HepG2 (cell line): ENCODE data around the gene B4GALT4. TPM values are rescaled to one million over a fixed set of nuclear protein-coding genes. Genes with fewer than 3 reads are reported as not detected.

Experiments
- CBX5 ChIP-seq: sonication (generic); formaldehyde crosslinking; IDR thresholded peaks from 2 replicates; pipeline ENCODE4 v1.4.0; 2020; ENCODE audit warnings: missing genetic modification reagents, borderline replicate concordance
- DDIT3 ChIP-seq: sonication (generic); formaldehyde crosslinking; IDR thresholded peaks from 2 replicates; pipeline ENCODE4 v1.4.0; 2020; ENCODE audit warnings: mild to moderate bottlenecking, missing genetic modification reagents
- HBP1 ChIP-seq: IDR thresholded peaks from 2 replicates; pipeline ENCODE4 v1.6.1; 2016; ENCODE audit warnings: low read depth, control low read depth
- HNRNPL ChIP-seq: fragments of 200-400 bp; formaldehyde crosslinking; IDR thresholded peaks from 2 replicates; pipeline ENCODE4 v1.6.1; 2017; ENCODE audit warnings: mild to moderate bottlenecking, low read depth, low read length
- NR2F1 ChIP-seq, 2 experiments: fragments of 450-650 bp in 1 of 2; formaldehyde crosslinking in 1 of 2; IDR thresholded peaks; 2 replicates each; pipeline versions ENCODE4 v1.5.0 to v1.6.1; 2016 to 2020; ENCODE audit warnings: mild to moderate bottlenecking in 1 of 2, missing compliant biosample characterization in 1 of 2, missing genetic modification reagents in 1 of 2, moderate library complexity in 1 of 2
- NRL ChIP-seq: sonication (generic); formaldehyde crosslinking; IDR thresholded peaks from 2 replicates; pipeline ENCODE4 v1.5.0; 2020; ENCODE audit warnings: missing genetic modification reagents, mild to moderate bottlenecking, moderate library complexity, borderline replicate concordance
- PHF21A ChIP-seq: sonication (generic); formaldehyde crosslinking; IDR thresholded peaks from 2 replicates; pipeline ENCODE4 v1.5.0; 2020; ENCODE audit warnings: mild to moderate bottlenecking, missing genetic modification reagents
- POGK ChIP-seq: sonication (generic); formaldehyde crosslinking; conservative IDR thresholded peaks from 2 replicates; pipeline ENCODE4 v1.8.0; 2022; ENCODE audit warnings: mild to moderate bottlenecking, moderate library complexity, missing genetic modification reagents
- USF2 ChIP-seq, 2 experiments: sonication (generic) in 1 of 2; formaldehyde crosslinking in 1 of 2; IDR thresholded peaks; 2 replicates each; pipeline versions ENCODE4 v1.5.1 to v1.6.1; 2011 to 2020; ENCODE audit warnings: borderline replicate concordance in 1 of 2, low read depth in 1 of 2, low read length in 1 of 2, mild to moderate bottlenecking in 1 of 2, missing genetic modification reagents in 1 of 2, moderate library complexity in 1 of 2
- XRCC5 ChIP-seq: fragments of 200-400 bp; formaldehyde crosslinking; optimal IDR thresholded peaks from 2 replicates; pipeline ENCODE3; 2017; ENCODE audit warnings: mild to moderate bottlenecking, low read length
- ZBTB10 ChIP-seq: sonication (generic); formaldehyde crosslinking; IDR thresholded peaks from 2 replicates; pipeline ENCODE4 v1.4.0; 2020; ENCODE audit warnings: missing genetic modification reagents, borderline replicate concordance
- ZHX1 ChIP-seq: sonication (generic); formaldehyde crosslinking; IDR thresholded peaks from 2 replicates; pipeline ENCODE4 v1.8.1; 2022; ENCODE audit warnings: low read depth, mild to moderate bottlenecking, missing genetic modification reagents
- ZNF101 ChIP-seq: sonication (generic); formaldehyde crosslinking; IDR thresholded peaks from 2 replicates; pipeline ENCODE4 v1.4.0; 2020; ENCODE audit warnings: mild to moderate bottlenecking, low read depth, missing genetic modification reagents, borderline replicate concordance
- ZNF251 ChIP-seq: sonication (generic); formaldehyde crosslinking; IDR thresholded peaks from 2 replicates; pipeline ENCODE4 v1.9.0; 2021; ENCODE audit warnings: mild to moderate bottlenecking, missing genetic modification reagents
- ZNF292 ChIP-seq: sonication (generic); formaldehyde crosslinking; IDR thresholded peaks from 2 replicates; pipeline ENCODE4 v1.8.1; 2022; ENCODE audit warnings: mild to moderate bottlenecking, low read depth, missing genetic modification reagents, borderline replicate concordance
- ZNF614 ChIP-seq: IDR thresholded peaks from 2 replicates; pipeline ENCODE4 v1.6.1; 2018; ENCODE audit warnings: missing biosample characterization, missing genetic modification reagents, inconsistent platforms, borderline replicate concordance
- polyA plus RNA-seq, 8 experiments: library from polyadenylated mRNA; depleted of rRNA in 3 of 8; stranded (reverse) in 7 of 8; unstranded in 1 of 8; fragments of >200 nt; fragmentation: Illumina TruSeq in 4 of 8; extraction: Trizol in 4 of 8; gene quantifications; 2 replicates each; pipeline versions ENCODE4 v1.2.1 to v1.2.3, GENCODE V29; 2011 to 2016; ENCODE audit warnings: low read depth in 4 of 8, missing spikeins in 1 of 8, mixed read lengths in 1 of 8; ENCODE audit not compliant: insufficient read depth in 1 of 8
- total RNA-seq, 5 experiments: library from RNA; depleted of rRNA; stranded (reverse); fragments of >200 nt; fragmentation: Illumina TruSeq; extraction: Trizol; gene quantifications; 2 replicates each; pipeline ENCODE4 v1.2.3, GENCODE V29; 2016; ENCODE audit warnings: low read depth in 1 of 5

B4GALT4 gene
- total and polyA plus RNA-seq, 2 of the 13 experiments (the other 11 are each of a cell fraction or from before 2014, with no cell fraction given), result 16.9 to 29.0 TPM

GRCh38 chr3:119240101-119240590 lies 532 bp downstream of the B4GALT4 start (continued):
- no peak for TF ChIP-seq USF2 (IDR thresholded peaks at IDR 0.05; ENCODE audit: low read depth, low read length)
- TF ChIP-seq USF2 (CRISPR knock-in tag; IDR thresholded peaks at IDR 0.05; ENCODE audit: borderline replicate concordance), result peak; percentile 69; the same call in 1 of the 2 replicates
- TF ChIP-seq ZBTB10 (CRISPR knock-in tag), result no peak
- 0 out of 2 replicates have a peak, but pooled peaks have one; percentile 15 for TF ChIP-seq PHF21A (CRISPR knock-in tag)
- no peak; the same call in 1 of the 2 replicates for TF ChIP-seq NRL (CRISPR knock-in tag)
- peak; percentile 44 to 80; a peak in 3 of 4 replicates for TF ChIP-seq NR2F1 (CRISPR knock-in tag; IDR thresholded peaks at IDR 0.05)
- TF ChIP-seq ZNF251 (CRISPR knock-in tag), result no peak
- peak; percentile 6 for TF ChIP-seq XRCC5
- TF ChIP-seq HNRNPL, result no peak
- peak; percentile 35; the same call in 1 of the 2 replicates for TF ChIP-seq ZHX1 (CRISPR knock-in tag)
- TF ChIP-seq HBP1 (CRISPR knock-in tag), result no peak
- 0 out of 2 replicates have a peak, but pooled peaks have one; percentile 15 for TF ChIP-seq ZNF292 (CRISPR knock-in tag)
- no peak for TF ChIP-seq POGK (CRISPR knock-in tag)
- no peak for TF ChIP-seq CBX5 (CRISPR knock-in tag)
- no peak for TF ChIP-seq ZNF101 (CRISPR knock-in tag)
- TF ChIP-seq ZNF614, result no peak; the same call in 1 of the 2 replicates
- TF ChIP-seq DDIT3 (CRISPR knock-in tag), result no peak
